ENCODE results near the gene CA11. TPM values are rescaled to one million over a fixed set of nuclear protein-coding genes. Genes with fewer than 3 reads are reported as not detected.

CA11 gene
- total RNA-seq, 1 donor from 2014 or later = 12.5 TPM

DNA sequence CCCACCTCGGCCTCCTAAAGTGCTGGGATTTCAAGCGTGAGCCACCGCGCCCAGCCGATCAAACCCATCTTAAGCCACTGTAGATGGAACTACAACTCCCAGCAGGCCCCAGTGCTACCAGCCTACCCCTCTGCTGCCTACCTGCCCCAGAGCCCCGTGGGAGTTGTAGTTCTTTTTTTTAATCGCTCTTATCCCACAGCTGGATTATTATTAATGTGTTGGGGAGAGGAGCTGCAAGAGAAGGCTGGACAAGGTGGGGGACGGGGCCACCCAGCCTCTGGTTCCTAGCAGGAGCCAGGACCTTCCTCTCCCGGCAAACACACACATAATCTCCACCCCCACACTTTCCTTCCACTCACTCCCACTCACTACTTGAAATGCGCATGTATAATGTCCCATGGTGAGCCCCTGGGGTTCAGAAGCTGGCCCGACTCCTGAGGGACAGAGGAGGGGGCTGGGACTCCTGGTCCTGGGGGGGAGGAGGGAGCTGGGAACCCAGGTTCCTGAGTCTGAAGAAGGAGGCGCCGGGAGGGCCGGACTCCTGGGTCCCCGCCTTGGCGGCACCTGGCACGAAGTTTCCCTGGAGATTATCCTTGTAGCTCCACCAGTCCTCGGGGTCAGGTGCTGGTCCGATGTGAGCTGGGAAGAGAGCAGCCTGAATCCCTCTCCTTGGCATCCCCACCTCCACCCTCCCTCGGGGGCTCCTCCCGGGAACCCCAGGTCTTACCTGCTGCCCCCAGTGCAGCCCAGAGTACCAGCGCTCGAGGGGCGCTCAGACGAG, 958 bp downstream of the CA11 start:
- H3K27ac Mint-ChIP-seq = peak overlapping the region; percentile 65
- peaks cover 2% of the 10 kb centered on the region for H3K27me3 Mint-ChIP-seq
- no peaks in the 10 kb centered on the region for H3K9me3 Mint-ChIP-seq
- peak; percentile 90 for DNase-seq
- peaks cover 33% of the 10 kb centered on the region for H3K4me1 Mint-ChIP-seq
- H3K36me3 Mint-ChIP-seq (ENCODE audit: low read depth) = no peaks in the 10 kb centered on the region
- peak overlapping the region; percentile 96 for H3K4me3 Mint-ChIP-seq
- intact Hi-C loops (cut with micrococcal nuclease) = loop anchor here (5.0 kb wide), 2 partner anchors 67 to 227 kb away; partner anchors contain the start of gene PPP1R15A

- H3K27me3 Mint-ChIP-seq = peaks cover 2% of the 10 kb centered on the region
- peak overlapping the region; percentile 96 for H3K4me3 Mint-ChIP-seq
- H3K9me3 Mint-ChIP-seq = no peaks in the 10 kb centered on the region
- H3K36me3 Mint-ChIP-seq (ENCODE audit: low read depth) = no peaks in the 10 kb centered on the region
- H3K4me1 Mint-ChIP-seq = peaks cover 30% of the 10 kb centered on the region
- H3K27ac Mint-ChIP-seq = no peak overlapping the region
- no peak for DNase-seq
- intact Hi-C loops (cut with micrococcal nuclease) = no loop called here
Observed at GRCh38 chr19:48644355-48644754, 1.6 kb downstream of the CA11 start.

DNA sequence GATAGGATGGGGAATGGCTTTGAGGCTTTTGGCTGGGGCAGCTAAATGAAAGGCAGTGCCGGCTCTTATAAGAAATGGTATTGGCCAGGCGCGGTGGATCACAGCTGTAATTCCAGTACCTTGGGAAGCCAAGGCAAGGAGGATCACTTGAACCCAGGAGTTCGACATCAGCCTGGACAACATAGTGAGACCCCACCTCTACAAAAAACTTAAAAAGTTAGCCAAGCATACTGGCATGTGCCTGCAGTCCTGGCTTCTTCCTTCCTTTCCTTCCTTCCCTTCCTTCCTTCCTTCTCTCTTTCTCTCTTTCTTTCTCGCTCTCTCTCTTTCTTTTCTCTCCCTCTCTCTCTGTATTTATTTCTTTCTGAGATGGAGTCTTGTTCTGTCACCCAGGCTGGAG, 3.1 kb downstream of the CA11 start:
- peaks cover 38% of the 10 kb centered on the region for H3K4me1 Mint-ChIP-seq
- H3K4me3 Mint-ChIP-seq = no peak overlapping the region
- H3K27me3 Mint-ChIP-seq = peaks cover 2% of the 10 kb centered on the region
- DNase-seq = no peak
- intact Hi-C loops (cut with micrococcal nuclease) = no loop called here
- H3K36me3 Mint-ChIP-seq (ENCODE audit: low read depth) = peaks cover 2% of the 10 kb centered on the region
- H3K9me3 Mint-ChIP-seq = no peaks in the 10 kb centered on the region
- H3K27ac Mint-ChIP-seq = no peak overlapping the region

GRCh38 chr19:48641850-48642249, 4.1 kb downstream of the CA11 start:
- no peaks in the 10 kb centered on the region for H3K9me3 Mint-ChIP-seq
- intact Hi-C loops (cut with micrococcal nuclease) = no loop called here
- peaks cover 2% of the 10 kb centered on the region for H3K36me3 Mint-ChIP-seq (ENCODE audit: low read depth)
- peaks cover 40% of the 10 kb centered on the region for H3K4me1 Mint-ChIP-seq
- no peak overlapping the region for H3K27ac Mint-ChIP-seq
- H3K27me3 Mint-ChIP-seq = peaks cover 2% of the 10 kb centered on the region
- DNase-seq = no peak
- H3K4me3 Mint-ChIP-seq = no peak overlapping the region

DNA sequence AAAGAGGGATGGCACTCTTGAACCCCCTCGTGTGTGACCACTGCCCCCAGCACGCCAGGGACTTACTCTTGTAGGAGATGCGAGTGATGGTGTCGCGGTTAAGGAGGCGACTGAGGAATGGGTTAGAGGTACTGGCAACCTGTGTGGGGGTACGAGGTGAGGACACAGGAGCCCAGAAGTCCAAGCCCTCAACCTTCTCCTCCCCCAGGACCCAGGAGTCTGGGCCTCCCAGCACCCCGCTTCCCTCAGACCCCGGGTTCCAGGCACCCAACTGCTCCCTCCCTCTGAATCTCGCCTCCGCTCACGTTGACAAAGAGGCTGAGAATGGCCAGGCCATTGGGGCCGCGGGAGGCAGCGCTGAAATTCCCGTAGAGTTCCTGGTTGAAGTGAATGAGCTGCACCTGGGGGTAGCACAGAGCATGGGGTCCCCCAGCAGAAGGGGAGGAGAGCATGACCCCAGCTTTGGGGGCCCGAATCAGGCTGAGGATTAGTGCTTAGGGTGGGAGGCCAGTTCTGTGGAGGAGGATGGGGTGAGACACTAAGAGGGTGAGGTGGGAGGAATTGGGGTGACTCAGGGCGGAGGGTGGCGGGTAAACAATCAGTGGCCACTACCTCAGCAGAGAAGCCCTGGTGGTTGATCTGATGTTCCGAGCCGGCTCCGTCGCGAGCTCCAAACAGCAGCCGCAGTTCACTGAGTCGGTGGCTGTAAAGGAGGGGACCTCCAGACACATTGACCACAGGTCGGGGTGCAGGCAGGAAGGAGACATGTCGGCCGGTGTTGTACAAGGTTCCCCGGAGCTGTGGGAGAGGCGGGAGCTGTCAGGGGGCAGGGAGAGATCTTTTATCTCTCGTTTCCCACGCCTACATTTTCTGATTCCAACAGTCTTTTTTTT, 6.3 kb downstream of the CA11 start:
- H3K4me1 Mint-ChIP-seq = peaks cover 36% of the 10 kb centered on the region
- peak overlapping the region; percentile 77 for H3K27ac Mint-ChIP-seq
- H3K36me3 Mint-ChIP-seq (ENCODE audit: low read depth) = peaks cover 2% of the 10 kb centered on the region
- no peaks in the 10 kb centered on the region for H3K9me3 Mint-ChIP-seq
- peaks cover 2% of the 10 kb centered on the region for H3K27me3 Mint-ChIP-seq
- peak; percentile 64 for DNase-seq
- intact Hi-C loops (cut with micrococcal nuclease) = loop anchor here (5.0 to 10.0 kb wide), 7 partner anchors 307 to 1238 kb away; partner anchors contain the start of genes AKT1S1, ALDH16A1, BCL2L12 and C19orf73
- H3K4me3 Mint-ChIP-seq = no peak overlapping the region

GRCh38 chr19:48638831-48639381, 7.1 kb downstream of the CA11 start:
- H3K4me3 Mint-ChIP-seq = peak overlapping the region; percentile 86
- peak overlapping the region; percentile 99 for H3K27ac Mint-ChIP-seq
- H3K4me1 Mint-ChIP-seq = peaks cover 35% of the 10 kb centered on the region
- H3K9me3 Mint-ChIP-seq = no peaks in the 10 kb centered on the region
- peaks cover 2% of the 10 kb centered on the region for H3K36me3 Mint-ChIP-seq (ENCODE audit: low read depth)
- peak; percentile 72 for DNase-seq
- intact Hi-C loops (cut with micrococcal nuclease) = loop anchor here (1.0 to 10.0 kb wide), 8 partner anchors 20 to 1238 kb away; partner anchors contain the start of genes AKT1S1, ALDH16A1, BCL2L12 and C19orf73
- peaks cover 2% of the 10 kb centered on the region for H3K27me3 Mint-ChIP-seq

DNA sequence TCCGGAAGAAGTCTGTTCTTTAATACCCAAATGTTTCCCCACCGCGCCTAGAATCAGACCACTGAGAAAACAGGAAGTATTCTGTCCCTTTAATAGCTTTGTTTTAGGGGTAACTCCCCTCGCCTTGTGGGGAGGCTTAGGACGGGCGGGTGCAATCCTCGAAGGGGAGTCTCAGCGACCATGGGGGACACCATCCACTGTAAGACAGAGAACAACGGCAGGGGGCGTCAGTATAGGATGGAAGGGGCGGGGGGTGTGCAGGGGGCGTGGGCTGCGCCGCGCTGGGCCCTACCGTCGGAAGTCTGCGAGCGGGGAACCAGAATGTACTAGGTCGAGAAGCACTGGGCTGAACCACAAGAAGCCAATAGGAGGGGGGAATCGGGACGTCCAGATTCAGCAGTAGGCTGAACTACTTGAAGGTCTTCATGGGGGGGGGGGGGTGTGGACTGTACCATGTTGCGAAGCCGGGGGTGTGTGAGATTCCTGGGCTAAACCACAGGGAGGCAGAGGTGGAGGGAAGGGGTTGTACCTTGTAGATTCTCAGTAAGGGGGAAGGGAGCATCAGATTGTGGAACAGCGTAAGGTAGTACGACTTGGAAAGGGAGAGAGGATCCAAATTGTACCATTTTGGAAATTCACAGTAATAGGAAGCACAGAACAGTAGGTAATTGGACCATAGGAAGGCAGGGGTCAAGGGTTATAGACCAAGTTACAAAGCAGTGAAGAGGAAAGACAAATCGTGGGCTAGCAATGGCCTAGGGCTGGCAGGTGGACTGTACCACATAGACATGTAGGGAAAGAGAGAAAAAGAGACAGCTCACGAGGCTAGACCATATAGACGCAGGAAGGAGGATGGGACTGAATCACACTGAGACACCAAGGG, 7.8 kb downstream of the CA11 start:
- H3K27ac Mint-ChIP-seq = peak overlapping the region; percentile 99
- no peaks in the 10 kb centered on the region for H3K9me3 Mint-ChIP-seq
- intact Hi-C loops (cut with micrococcal nuclease) = loop anchor here (1.0 to 10.0 kb wide), 10 partner anchors 8 to 1239 kb away; partner anchors contain the start of genes AKT1S1, ALDH16A1, BCL2L12 and C19orf73
- peaks cover 35% of the 10 kb centered on the region for H3K4me1 Mint-ChIP-seq
- H3K27me3 Mint-ChIP-seq = peaks cover 2% of the 10 kb centered on the region
- DNase-seq = peak; percentile 94
- H3K36me3 Mint-ChIP-seq (ENCODE audit: low read depth) = peaks cover 2% of the 10 kb centered on the region
- peak overlapping the region; percentile 86 for H3K4me3 Mint-ChIP-seq

DNA sequence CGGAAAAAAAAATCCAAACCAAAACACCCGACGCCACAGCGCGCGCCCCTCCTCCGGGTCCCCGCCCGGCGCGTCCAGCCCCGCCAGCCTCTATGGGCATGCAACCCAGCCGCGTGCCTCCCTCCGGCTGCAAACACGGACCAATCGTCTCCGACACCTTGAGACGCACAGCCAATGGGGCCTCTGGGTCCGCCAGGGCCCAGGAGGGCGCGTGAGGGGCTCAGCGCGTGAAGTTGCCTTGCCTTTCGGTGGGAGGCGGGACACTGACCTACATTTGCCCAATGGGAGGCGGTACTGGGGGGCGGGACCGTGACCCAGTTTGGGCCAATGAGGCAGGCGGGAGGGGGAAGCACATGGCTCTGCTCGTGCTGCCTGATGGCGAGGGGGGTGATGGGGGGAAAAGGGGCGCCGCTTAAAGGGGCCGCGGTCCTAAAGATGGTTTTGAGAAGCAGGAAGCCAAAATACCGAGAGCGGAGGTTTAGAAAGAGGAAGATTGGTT, 8.5 kb downstream of the CA11 start:
- H3K9me3 Mint-ChIP-seq = no peaks in the 10 kb centered on the region
- peaks cover 35% of the 10 kb centered on the region for H3K4me1 Mint-ChIP-seq
- H3K27ac Mint-ChIP-seq = peak overlapping the region; percentile 99
- intact Hi-C loops (cut with micrococcal nuclease) = loop anchor here (1.0 to 10.0 kb wide), 9 partner anchors 9 to 1240 kb away; partner anchors contain the start of genes AKT1S1, ALDH16A1, BCL2L12 and C19orf73
- DNase-seq = peak; percentile 100
- H3K36me3 Mint-ChIP-seq (ENCODE audit: low read depth) = peaks cover 2% of the 10 kb centered on the region
- H3K27me3 Mint-ChIP-seq = peaks cover 2% of the 10 kb centered on the region
- peak overlapping the region; percentile 86 for H3K4me3 Mint-ChIP-seq

DNA sequence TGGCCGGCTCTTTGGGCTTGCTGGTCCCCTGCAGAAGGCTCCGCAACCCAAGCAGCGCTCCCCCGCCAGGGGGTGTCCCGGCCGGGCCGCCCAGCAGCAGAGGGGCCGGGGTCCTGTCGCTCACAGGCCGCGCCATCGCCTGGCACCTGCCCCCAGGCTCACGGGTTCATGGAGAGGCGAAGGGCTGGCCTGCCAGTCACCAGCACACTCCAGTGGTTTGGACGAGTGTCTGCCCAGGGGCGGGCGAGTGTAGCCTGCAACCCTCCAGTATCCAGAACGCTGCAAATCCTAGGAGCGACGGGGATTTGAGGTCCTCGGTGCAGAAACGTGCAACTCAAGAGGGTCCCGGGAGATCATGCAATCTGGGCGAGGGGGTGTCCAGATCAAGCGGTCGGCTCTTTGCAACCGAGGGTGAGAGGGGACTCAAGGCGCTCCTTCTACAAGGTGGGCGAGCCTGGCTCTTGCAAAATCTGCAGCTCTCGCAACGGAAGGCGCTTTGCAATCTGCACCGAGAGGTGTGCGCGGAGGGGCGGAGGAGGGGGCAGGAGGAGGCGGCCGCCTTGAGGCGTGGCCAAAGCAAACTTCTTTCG, 9.0 kb downstream of the CA11 start, which contains the start of gene DBP:
Gene DBP, minus strand, starts transcription at position 521 of the 590 bp plus-strand sequence. Its CDS starts 385 bp downstream, at position 136.
- peaks cover 2% of the 10 kb centered on the region for H3K36me3 Mint-ChIP-seq (ENCODE audit: low read depth)
- intact Hi-C loops (cut with micrococcal nuclease) = loop anchor here (1.0 to 10.0 kb wide), 9 partner anchors 9 to 1240 kb away; partner anchors contain the start of genes AKT1S1, ALDH16A1, BCL2L12 and C19orf73
- H3K9me3 Mint-ChIP-seq = no peaks in the 10 kb centered on the region
- H3K4me1 Mint-ChIP-seq = peaks cover 35% of the 10 kb centered on the region
- H3K27ac Mint-ChIP-seq = peak within 1 kb of the TSS; percentile 99
- H3K27me3 Mint-ChIP-seq = peaks cover 2% of the 10 kb centered on the region
- no peak for DNase-seq
- H3K4me3 Mint-ChIP-seq = peak within 1 kb of the TSS; percentile 86

DNA sequence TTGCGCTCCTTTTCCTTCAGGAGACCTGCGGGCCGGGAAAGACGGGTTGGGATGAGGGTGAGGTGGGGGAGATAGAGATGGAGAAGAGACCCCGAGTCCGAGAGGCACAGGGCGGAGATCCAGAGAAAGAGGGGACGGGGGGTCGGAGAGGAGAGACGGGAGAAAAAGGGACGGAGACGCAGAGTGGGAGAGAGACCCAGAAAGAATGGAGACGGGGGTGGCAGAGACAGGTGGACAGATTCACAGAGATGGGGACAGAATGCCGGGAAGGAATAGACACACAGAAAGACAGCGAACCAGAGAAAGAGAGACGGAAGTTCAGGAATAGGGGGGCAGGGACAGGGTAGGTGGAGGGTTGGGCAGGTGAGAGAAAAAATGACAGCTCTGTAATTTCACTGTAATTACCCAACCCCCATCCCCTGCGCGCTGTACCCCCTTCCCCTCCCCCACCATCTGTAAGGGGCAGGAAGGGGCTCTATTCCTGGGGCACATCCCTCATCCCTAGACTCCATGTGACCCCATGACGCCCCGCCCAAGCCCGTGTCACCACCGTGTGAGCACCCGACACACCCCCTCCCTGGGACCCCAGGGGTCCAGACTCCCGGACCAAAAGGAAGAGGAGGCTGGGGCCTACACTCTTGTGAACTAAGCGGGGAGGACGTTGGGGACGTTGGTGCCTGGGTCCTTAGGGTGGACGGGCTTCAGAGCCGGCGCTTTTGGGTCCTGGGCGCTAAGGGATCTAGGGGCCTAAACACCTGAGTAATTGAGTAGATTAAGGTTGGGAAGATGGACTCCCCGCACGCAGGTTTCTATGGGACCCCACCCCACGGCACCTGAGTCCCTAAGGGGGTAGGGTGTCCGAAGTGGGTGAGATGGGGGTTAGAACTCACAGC, 9.8 kb downstream of the CA11 start:
- Mint-ChIP-seq H3K27ac (peak overlapping the region; percentile 86), H3K4me3 (peak overlapping the region; percentile 86), H3K27me3 (no peaks in the 10 kb centered on the region), H3K4me1 (peaks cover 35% of the 10 kb centered on the region), H3K36me3 (ENCODE audit: low read depth) (peaks cover 2% of the 10 kb centered on the region), H3K9me3 (no peaks in the 10 kb centered on the region)
- peak; percentile 78 for DNase-seq
- intact Hi-C loops (cut with micrococcal nuclease) = loop anchor here (2.0 to 10.0 kb wide), 8 partner anchors 85 to 1241 kb away; partner anchors contain the start of genes AKT1S1, ALDH16A1, BCL2L12 and C19orf73

- DNase-seq = peak; percentile 93
- no peaks in the 10 kb centered on the region for H3K9me3 Mint-ChIP-seq
- H3K27me3 Mint-ChIP-seq = no peaks in the 10 kb centered on the region
- H3K4me3 Mint-ChIP-seq = peak overlapping the region; percentile 86
- peaks cover 2% of the 10 kb centered on the region for H3K36me3 Mint-ChIP-seq (ENCODE audit: low read depth)
- intact Hi-C loops (cut with micrococcal nuclease) = loop anchor here (5.0 to 10.0 kb wide), 7 partner anchors 303 to 1242 kb away; partner anchors contain the start of genes AKT1S1, ALDH16A1, BCL2L12 and C19orf73
- peak overlapping the region; percentile 86 for H3K27ac Mint-ChIP-seq
- H3K4me1 Mint-ChIP-seq = peaks cover 37% of the 10 kb centered on the region
Observed at GRCh38 chr19:48635263-48635965, 10.6 kb downstream of the CA11 start.

Measured in activated CD4-positive, alpha-beta T cell treated with anti-CD3 and anti-CD28 coated beads, Interleukin-2, amount 10 ng/mL, durations not matched to agents 24 days and 14 days (primary cell).